HepG2 (cell line): Measurements from ENCODE around the gene SLC38A3. TPM values are rescaled to one million over a fixed set of nuclear protein-coding genes. Genes with fewer than 3 reads are reported as not detected.
A peak's percentile ranks its signal among the peaks of the same experiment; 100 is the strongest.

Source experiments
- ARNT2 ChIP-seq: sonication (generic); formaldehyde crosslinking; IDR thresholded peaks from 2 replicates; pipeline ENCODE4 v1.8.0; 2022; ENCODE audit warnings: mild to moderate bottlenecking, low read depth, missing genetic modification reagents, moderate library complexity
- ATF7 ChIP-seq, 2 experiments: fragments of 450-650 bp in 1 of 2; sonication (generic) in 1 of 2; formaldehyde crosslinking in 1 of 2; IDR thresholded peaks; 2 replicates each; pipeline versions ENCODE4 v1.4.0 to v1.6.1; 2016 to 2020; ENCODE audit warnings: antibody characterized with exemption in 1 of 2, mild to moderate bottlenecking in 1 of 2, missing genetic modification reagents in 1 of 2
- CHCHD3 ChIP-seq: sonication (generic); formaldehyde crosslinking; IDR thresholded peaks from 2 replicates; pipeline ENCODE4 v1.8.0; 2022; ENCODE audit warnings: mild to moderate bottlenecking, missing genetic modification reagents, moderate library complexity
- GTF2F1 ChIP-seq: fragments of 150-350 bp; IDR thresholded peaks from 2 replicates; pipeline ENCODE4 v1.6.1; 2014; ENCODE audit warnings: low read length
- KMT2A ChIP-seq: sonication (generic); formaldehyde crosslinking; IDR thresholded peaks from 2 replicates; pipeline ENCODE4 v1.4.0; 2020; ENCODE audit warnings: missing genetic modification reagents
- MEIS2 ChIP-seq: sonication (generic); formaldehyde crosslinking; IDR thresholded peaks from 2 replicates; pipeline ENCODE4 v1.9.0; 2021; ENCODE audit warnings: mild to moderate bottlenecking, missing genetic modification reagents
- PHF20 ChIP-seq: sonication (generic); formaldehyde crosslinking; IDR thresholded peaks from 2 replicates; pipeline ENCODE4 v1.5.0; 2020; ENCODE audit warnings: mild to moderate bottlenecking, missing genetic modification reagents
- REXO4 ChIP-seq: sonication (generic); formaldehyde crosslinking; IDR thresholded peaks from 2 replicates; pipeline ENCODE4 v1.8.0; 2022; ENCODE audit warnings: missing genetic modification reagents, mild to moderate bottlenecking, borderline replicate concordance
- SALL1 ChIP-seq: sonication (generic); formaldehyde crosslinking; IDR thresholded peaks from 2 replicates; pipeline ENCODE4 v1.8.0; 2022; ENCODE audit warnings: mild to moderate bottlenecking, missing genetic modification reagents
- SIN3A ChIP-seq: IDR thresholded peaks from 2 replicates; pipeline ENCODE4 v1.6.1; 2011; ENCODE audit warnings: low read depth, mild to moderate bottlenecking, control low read depth, low read length, borderline replicate concordance
- SMARCE1 ChIP-seq: fragments of 450-650 bp; IDR thresholded peaks from 2 replicates; pipeline ENCODE4 v1.6.1; 2017; ENCODE audit warnings: borderline replicate concordance
- SRF ChIP-seq: IDR thresholded peaks from 2 replicates; pipeline ENCODE4 v1.6.1; 2011; ENCODE audit warnings: mild to moderate bottlenecking, low read depth, low read length, moderate library complexity
- SRSF4 ChIP-seq: fragments of 200-400 bp; formaldehyde crosslinking; IDR thresholded peaks from one replicate; pipeline ENCODE4 v1.6.1; 2018; ENCODE audit warnings: mild to moderate bottlenecking, low read depth, low read length, moderate library complexity; ENCODE audit not compliant: poor library complexity, severe bottlenecking
- ZNF124 ChIP-seq: sonication (generic); formaldehyde crosslinking; IDR thresholded peaks from 2 replicates; pipeline ENCODE4 v1.4.0; 2020; ENCODE audit warnings: missing genetic modification reagents
- ZNF713 ChIP-seq: sonication (generic); formaldehyde crosslinking; IDR thresholded peaks from 2 replicates; pipeline ENCODE4 v1.4.0; 2020; ENCODE audit warnings: mild to moderate bottlenecking, missing genetic modification reagents
- polyA plus RNA-seq, 8 experiments: library from polyadenylated mRNA; depleted of rRNA in 3 of 8; stranded (reverse) in 7 of 8; unstranded in 1 of 8; fragments of >200 nt; fragmentation: Illumina TruSeq in 4 of 8; extraction: Trizol in 4 of 8; gene quantifications; 2 replicates each; pipeline versions ENCODE4 v1.2.1 to v1.2.3, GENCODE V29; 2011 to 2016; ENCODE audit warnings: low read depth in 4 of 8, missing spikeins in 1 of 8, mixed read lengths in 1 of 8; ENCODE audit not compliant: insufficient read depth in 1 of 8
- total RNA-seq, 5 experiments: library from RNA; depleted of rRNA; stranded (reverse); fragments of >200 nt; fragmentation: Illumina TruSeq; extraction: Trizol; gene quantifications; 2 replicates each; pipeline ENCODE4 v1.2.3, GENCODE V29; 2016; ENCODE audit warnings: low read depth in 1 of 5
- TF ChIP-seq, protein P1 (sequence below): sonication (generic); formaldehyde crosslinking; IDR thresholded peaks from 2 replicates; pipeline ENCODE4 v1.5.1; 2020; ENCODE audit warnings: mild to moderate bottlenecking, missing genetic modification reagents, borderline replicate concordance
- TF ChIP-seq, protein P2 (sequence below): sonication (generic); IDR thresholded peaks from 2 replicates; pipeline ENCODE4 v1.6.1; 2016; ENCODE audit warnings: low read depth, borderline replicate concordance
- TF ChIP-seq, protein P3 (sequence below): sonication (generic); formaldehyde crosslinking; IDR thresholded peaks from 2 replicates; pipeline ENCODE4 v1.4.0; 2020; ENCODE audit warnings: mild to moderate bottlenecking, missing genetic modification reagents
- TF ChIP-seq, protein P4 (sequence below): sonication (generic); formaldehyde crosslinking; IDR thresholded peaks from 2 replicates; pipeline ENCODE4 v1.9.0; 2021; ENCODE audit warnings: missing genetic modification reagents, borderline replicate concordance

The SLC38A3 gene
- total and polyA plus RNA-seq, 2 of the 13 experiments (the other 11 are each of a cell fraction or from before 2014, with no cell fraction given), result 29.8 to 164 TPM

DNA sequence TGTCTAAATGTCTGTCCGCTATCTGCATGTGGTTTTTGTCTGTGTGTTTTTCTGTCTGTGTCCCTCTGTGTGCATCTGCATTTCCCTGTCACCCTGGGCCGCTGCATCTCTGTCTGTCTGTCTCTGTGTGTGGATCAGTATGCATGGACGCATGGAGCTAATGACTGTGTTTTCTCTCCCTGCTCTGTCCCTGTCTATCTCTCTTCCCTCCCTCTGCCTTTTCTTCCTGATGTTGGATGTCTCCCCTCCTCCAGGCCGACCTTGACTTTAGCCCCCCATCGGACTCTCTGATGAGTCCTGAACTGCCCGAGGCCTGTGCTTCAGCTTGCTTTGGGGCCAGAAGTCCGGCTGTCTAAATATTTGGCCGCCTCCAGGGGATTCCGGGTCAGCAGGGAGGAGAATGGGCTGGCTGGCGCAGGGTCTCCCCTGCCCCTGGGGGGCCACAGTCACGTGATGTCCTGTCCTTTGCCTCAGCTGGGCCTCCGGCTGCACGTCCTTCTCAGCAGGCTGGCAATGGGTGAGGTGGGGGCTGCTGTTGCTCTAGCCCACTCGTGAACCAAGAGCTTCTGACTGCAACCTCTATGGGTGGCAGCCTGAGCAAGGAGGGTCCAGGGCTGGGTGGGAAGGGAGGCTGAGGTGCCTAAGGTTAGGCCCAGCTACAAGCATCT, 3.7 kb downstream of the SLC38A3 start (continued):
- TF ChIP-seq, protein P1, sequence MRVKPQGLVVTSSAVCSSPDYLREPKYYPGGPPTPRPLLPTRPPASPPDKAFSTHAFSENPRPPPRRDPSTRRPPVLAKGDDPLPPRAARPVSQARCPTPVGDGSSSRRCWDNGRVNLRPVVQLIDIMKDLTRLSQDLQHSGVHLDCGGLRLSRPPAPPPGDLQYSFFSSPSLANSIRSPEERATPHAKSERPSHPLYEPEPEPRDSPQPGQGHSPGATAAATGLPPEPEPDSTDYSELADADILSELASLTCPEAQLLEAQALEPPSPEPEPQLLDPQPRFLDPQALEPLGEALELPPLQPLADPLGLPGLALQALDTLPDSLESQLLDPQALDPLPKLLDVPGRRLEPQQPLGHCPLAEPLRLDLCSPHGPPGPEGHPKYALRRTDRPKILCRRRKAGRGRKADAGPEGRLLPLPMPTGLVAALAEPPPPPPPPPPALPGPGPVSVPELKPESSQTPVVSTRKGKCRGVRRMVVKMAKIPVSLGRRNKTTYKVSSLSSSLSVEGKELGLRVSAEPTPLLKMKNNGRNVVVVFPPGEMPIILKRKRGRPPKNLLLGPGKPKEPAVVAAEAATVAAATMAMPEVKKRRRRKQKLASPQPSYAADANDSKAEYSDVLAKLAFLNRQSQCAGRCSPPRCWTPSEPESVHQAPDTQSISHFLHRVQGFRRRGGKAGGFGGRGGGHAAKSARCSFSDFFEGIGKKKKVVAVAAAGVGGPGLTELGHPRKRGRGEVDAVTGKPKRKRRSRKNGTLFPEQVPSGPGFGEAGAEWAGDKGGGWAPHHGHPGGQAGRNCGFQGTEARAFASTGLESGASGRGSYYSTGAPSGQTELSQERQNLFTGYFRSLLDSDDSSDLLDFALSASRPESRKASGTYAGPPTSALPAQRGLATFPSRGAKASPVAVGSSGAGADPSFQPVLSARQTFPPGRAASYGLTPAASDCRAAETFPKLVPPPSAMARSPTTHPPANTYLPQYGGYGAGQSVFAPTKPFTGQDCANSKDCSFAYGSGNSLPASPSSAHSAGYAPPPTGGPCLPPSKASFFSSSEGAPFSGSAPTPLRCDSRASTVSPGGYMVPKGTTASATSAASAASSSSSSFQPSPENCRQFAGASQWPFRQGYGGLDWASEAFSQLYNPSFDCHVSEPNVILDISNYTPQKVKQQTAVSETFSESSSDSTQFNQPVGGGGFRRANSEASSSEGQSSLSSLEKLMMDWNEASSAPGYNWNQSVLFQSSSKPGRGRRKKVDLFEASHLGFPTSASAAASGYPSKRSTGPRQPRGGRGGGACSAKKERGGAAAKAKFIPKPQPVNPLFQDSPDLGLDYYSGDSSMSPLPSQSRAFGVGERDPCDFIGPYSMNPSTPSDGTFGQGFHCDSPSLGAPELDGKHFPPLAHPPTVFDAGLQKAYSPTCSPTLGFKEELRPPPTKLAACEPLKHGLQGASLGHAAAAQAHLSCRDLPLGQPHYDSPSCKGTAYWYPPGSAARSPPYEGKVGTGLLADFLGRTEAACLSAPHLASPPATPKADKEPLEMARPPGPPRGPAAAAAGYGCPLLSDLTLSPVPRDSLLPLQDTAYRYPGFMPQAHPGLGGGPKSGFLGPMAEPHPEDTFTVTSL (CRISPR knock-in tag), result peak; percentile 69; the same call in 1 of the 2 replicates
- TF ChIP-seq KMT2A (CRISPR knock-in tag) (0 out of 2 replicates have a peak, but pooled peaks have one; percentile 11), SALL1 (peak; percentile 93), ZNF713 (CRISPR knock-in tag) (no peak), SMARCE1 (no peak), MEIS2 (CRISPR knock-in tag) (peak; percentile 75; the same call in 1 of the 2 replicates), SRSF4 (no peak), SIN3A (no peak), ZNF124 (CRISPR knock-in tag) (no peak), ATF7 (IDR thresholded peaks at IDR 0.05) (0 out of 2 replicates have a peak, but pooled peaks have one; percentile 33), ATF7 (CRISPR knock-in tag; IDR thresholded peaks at IDR 0.05) (peak; percentile 61), PHF20 (CRISPR knock-in tag) (0 out of 2 replicates have a peak, but pooled peaks have one; percentile 19), CHCHD3 (CRISPR knock-in tag) (no peak), ARNT2 (peak; percentile 85), GTF2F1 (no peak), REXO4 (CRISPR knock-in tag) (no peak), SRF (no peak)
- TF ChIP-seq, protein P2, sequence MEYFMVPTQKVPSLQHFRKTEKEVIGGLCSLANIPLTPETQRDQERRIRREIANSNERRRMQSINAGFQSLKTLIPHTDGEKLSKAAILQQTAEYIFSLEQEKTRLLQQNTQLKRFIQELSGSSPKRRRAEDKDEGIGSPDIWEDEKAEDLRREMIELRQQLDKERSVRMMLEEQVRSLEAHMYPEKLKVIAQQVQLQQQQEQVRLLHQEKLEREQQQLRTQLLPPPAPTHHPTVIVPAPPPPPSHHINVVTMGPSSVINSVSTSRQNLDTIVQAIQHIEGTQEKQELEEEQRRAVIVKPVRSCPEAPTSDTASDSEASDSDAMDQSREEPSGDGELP, result peak; percentile 95
- TF ChIP-seq, protein P3, sequence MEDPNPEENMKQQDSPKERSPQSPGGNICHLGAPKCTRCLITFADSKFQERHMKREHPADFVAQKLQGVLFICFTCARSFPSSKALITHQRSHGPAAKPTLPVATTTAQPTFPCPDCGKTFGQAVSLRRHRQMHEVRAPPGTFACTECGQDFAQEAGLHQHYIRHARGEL, result no peak
- TF ChIP-seq, protein P4, sequence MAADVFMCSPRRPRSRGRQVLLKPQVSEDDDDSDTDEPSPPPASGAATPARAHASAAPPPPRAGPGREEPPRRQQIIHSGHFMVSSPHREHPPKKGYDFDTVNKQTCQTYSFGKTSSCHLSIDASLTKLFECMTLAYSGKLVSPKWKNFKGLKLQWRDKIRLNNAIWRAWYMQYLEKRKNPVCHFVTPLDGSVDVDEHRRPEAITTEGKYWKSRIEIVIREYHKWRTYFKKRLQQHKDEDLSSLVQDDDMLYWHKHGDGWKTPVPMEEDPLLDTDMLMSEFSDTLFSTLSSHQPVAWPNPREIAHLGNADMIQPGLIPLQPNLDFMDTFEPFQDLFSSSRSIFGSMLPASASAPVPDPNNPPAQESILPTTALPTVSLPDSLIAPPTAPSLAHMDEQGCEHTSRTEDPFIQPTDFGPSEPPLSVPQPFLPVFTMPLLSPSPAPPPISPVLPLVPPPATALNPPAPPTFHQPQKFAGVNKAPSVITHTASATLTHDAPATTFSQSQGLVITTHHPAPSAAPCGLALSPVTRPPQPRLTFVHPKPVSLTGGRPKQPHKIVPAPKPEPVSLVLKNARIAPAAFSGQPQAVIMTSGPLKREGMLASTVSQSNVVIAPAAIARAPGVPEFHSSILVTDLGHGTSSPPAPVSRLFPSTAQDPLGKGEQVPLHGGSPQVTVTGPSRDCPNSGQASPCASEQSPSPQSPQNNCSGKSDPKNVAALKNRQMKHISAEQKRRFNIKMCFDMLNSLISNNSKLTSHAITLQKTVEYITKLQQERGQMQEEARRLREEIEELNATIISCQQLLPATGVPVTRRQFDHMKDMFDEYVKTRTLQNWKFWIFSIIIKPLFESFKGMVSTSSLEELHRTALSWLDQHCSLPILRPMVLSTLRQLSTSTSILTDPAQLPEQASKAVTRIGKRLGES (CRISPR knock-in tag), result peak; percentile 59; the same call in 1 of the 2 replicates
